ENCODE results near the gene CIZ1. TPM values are rescaled to one million over a fixed set of nuclear protein-coding genes. Genes with fewer than 3 reads are reported as not detected.

Gene CIZ1
- total RNA-seq, 1 experiment from 2014 or later: 104 TPM

DNA sequence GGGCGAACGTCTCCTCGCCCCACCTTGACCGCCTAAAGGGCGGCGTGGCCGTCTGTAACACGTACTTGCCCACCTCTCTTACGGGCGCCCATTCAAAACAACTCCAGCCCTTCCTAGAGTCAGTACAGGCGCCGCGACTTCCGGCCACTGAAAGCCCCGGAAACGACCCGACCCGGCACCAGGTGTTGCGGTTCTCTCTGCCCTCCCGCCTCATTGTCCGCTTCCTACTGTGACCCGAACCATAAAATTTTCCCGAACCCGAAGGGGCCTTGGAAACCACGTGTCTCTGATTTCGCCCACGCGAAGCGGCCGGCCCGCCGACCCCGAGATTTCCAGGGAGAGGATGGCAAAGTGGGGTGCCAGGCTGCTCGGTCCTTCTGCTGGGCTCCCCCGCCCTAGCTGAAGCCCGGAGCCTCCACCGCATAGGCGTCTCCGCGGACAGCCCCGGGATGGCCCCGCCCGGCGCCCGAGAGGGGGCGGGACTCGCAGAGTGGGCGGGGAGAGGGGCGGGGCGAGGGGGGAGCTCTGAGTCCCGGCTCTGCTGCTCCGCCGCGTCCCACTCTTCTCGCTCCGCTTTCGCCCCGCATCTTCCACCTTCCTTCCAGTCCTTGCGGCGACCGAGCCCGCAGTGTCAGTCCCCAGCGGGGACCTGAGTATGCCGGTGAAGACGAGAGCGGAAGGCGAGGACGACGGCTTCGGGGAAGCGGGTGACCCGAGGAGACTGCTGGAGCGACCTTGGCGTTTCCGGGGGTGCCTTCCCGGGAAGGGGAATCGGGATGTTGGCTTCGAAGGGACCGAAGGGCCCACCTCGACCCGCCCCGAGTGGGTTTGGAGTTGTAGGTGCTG is 63.2 kb downstream of the CIZ1 start:
- Histone ChIP-seq H3K4me2 (ENCODE audit: insufficient read depth, insufficient read length, low read length) (peak overlapping the region; percentile 58), H3K23ac (ENCODE audit: insufficient read length, low read depth, low read length) (no peak overlapping the region), H3K56ac (ENCODE audit: insufficient read length, low read depth, low read length) (no peak overlapping the region), H4K8ac (replicated peaks; ENCODE audit: insufficient read length, low read depth, low read length) (no peak overlapping the region), H2BK120ac (ENCODE audit: low read depth, low read length, poor library complexity, severe bottlenecking) (no peak overlapping the region), H3K18ac (ENCODE audit: insufficient read length, low read depth, low read length) (peak overlapping the region; percentile 87), H2BK20ac (ENCODE audit: low read depth, low read length, poor library complexity, severe bottlenecking) (no peak overlapping the region), H3K79me2 (ENCODE audit: insufficient read depth, low read length) (no peaks in the 10 kb centered on the region), H3K9me3 (ENCODE audit: control insufficient read depth, low read depth, low read length) (no peaks in the 10 kb centered on the region), H3K27me3 (ENCODE audit: insufficient read depth, low read length) (0 out of 2 replicates have a peak, but pooled peaks cover 3% of the 10 kb centered on the region), H3K14ac (ENCODE audit: insufficient read depth, low read length) (peak overlapping the region; percentile 96), H3T11ph (ENCODE audit: low read length) (no peak overlapping the region), H3K9ac (ENCODE audit: extremely low read depth, insufficient read length, low read length) (peak overlapping the region; percentile 81), H2AK5ac (ENCODE audit: insufficient read length, low read length) (no peak overlapping the region), H2BK15ac (ENCODE audit: low read depth, low read length) (no peak overlapping the region), H4K91ac (ENCODE audit: insufficient read length, low read depth, low read length) (no peak overlapping the region), H2AFZ (ENCODE audit: low read length) (no peak overlapping the region), H2BK12ac (ENCODE audit: insufficient read length, low read depth, low read length) (no peak overlapping the region), H4K5ac (ENCODE audit: insufficient read length, low read depth, low read length) (no peak overlapping the region), H3K27ac (ENCODE audit: insufficient read length, low read depth, low read length) (peak overlapping the region; percentile 18), H3K4me1 (ENCODE audit: insufficient read depth, low read length) (no peaks in the 10 kb centered on the region), H3K23me2 (ENCODE audit: insufficient read length, low read depth, low read length, poor library complexity, severe bottlenecking) (peaks cover 12% of the 10 kb centered on the region), H3K4ac (ENCODE audit: low read depth, low read length) (no peak overlapping the region), H3K79me1 (ENCODE audit: insufficient read depth, low read depth, low read length, poor library complexity, severe bottlenecking) (no peaks in the 10 kb centered on the region), H2BK5ac (ENCODE audit: insufficient read length, low read length) (no peak overlapping the region), H4K20me1 (ENCODE audit: control insufficient read depth, insufficient read depth, insufficient read length) (no peaks in the 10 kb centered on the region)
- H3K9me3 Mint-ChIP-seq: peaks cover 9 to 12% of the 10 kb centered on the region in 2 experiments
- TF ChIP-seq, protein P1, sequence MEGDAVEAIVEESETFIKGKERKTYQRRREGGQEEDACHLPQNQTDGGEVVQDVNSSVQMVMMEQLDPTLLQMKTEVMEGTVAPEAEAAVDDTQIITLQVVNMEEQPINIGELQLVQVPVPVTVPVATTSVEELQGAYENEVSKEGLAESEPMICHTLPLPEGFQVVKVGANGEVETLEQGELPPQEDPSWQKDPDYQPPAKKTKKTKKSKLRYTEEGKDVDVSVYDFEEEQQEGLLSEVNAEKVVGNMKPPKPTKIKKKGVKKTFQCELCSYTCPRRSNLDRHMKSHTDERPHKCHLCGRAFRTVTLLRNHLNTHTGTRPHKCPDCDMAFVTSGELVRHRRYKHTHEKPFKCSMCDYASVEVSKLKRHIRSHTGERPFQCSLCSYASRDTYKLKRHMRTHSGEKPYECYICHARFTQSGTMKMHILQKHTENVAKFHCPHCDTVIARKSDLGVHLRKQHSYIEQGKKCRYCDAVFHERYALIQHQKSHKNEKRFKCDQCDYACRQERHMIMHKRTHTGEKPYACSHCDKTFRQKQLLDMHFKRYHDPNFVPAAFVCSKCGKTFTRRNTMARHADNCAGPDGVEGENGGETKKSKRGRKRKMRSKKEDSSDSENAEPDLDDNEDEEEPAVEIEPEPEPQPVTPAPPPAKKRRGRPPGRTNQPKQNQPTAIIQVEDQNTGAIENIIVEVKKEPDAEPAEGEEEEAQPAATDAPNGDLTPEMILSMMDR (conservative IDR thresholded peaks at IDR 0.05): no peak
- WGBS (ENCODE audit: extremely low coverage, insufficient read length, low lambda C conversion rate): no CpG with 5 or more reads among the region's 82 CpGs
- peak overlapping the region; percentile 94 to 97 for H3K4me3 Mint-ChIP-seq
- peaks cover 37% of the 10 kb centered on the region for H3K27me3 Mint-ChIP-seq (ENCODE audit: low read depth)
- H3K4me1 Mint-ChIP-seq: peaks cover 13 to 16% of the 10 kb centered on the region in 2 experiments
- peak; percentile 88 for DNase-seq
- H3K36me3 Mint-ChIP-seq (ENCODE audit: insufficient read depth in 1 of 3, low read depth in 3 of 3): peaks cover 16 to 30% (median 22%) of the 10 kb centered on the region in 3 experiments
- peak overlapping the region; percentile 99 for H3K27ac Mint-ChIP-seq

All from H9 (cell line).